ENCODE data around the gene SRGAP3. TPM values are rescaled to one million over a fixed set of nuclear protein-coding genes. Genes with fewer than 3 reads are reported as not detected.
A peak's percentile ranks its signal among the peaks of the same experiment; 100 is the strongest.

SRGAP3 gene
- total and polyA plus RNA-seq, 2 donors (not counting 1 experiment from before 2014, with no cell fraction given): 0.92 to 12.4 TPM

GRCh38 chr3:8992854-8993253 lies 256.6 kb downstream of the SRGAP3 start:
- TF ChIP-seq CTCF (conservative IDR thresholded peaks at IDR 0.05 in 1 of 2, IDR thresholded peaks at IDR 0.05 in 1 of 2; ENCODE audit: low read depth in 1 of 2, low read length in 2 of 2) (no peak), EZH2 (IDR thresholded peaks at IDR 0.05; ENCODE audit: low read length, missing control alignments) (no peak)

GRCh38 chr3:8992199-8992598 lies 257.2 kb downstream of the SRGAP3 start:
- no peak for DNase-seq (ENCODE audit: low read depth in 2 of 2)
- Histone ChIP-seq H3K27ac (ENCODE audit: insufficient read depth, low read length) (no peak overlapping the region), H3K4me3 (replicated peaks in 1 of 4; ENCODE audit: control extremely low read depth in 1 of 4, insufficient read depth in 1 of 4, low read depth in 3 of 4, low read length in 4 of 4) (no peak overlapping the region), H3K4me1 (ENCODE audit: control insufficient read depth, extremely low read depth, insufficient read depth, low read length) (no peaks in the 10 kb centered on the region), H3K79me2 (ENCODE audit: control insufficient read depth, insufficient read depth, low read length) (no peaks in the 10 kb centered on the region), H3K4me2 (ENCODE audit: extremely low read depth, insufficient read depth, low read length) (no peak overlapping the region), H2AFZ (ENCODE audit: low read length) (no peak overlapping the region), H4K20me1 (ENCODE audit: control insufficient read depth, extremely low read depth, insufficient read depth, low read length) (no peaks in the 10 kb centered on the region), H3K9ac (ENCODE audit: insufficient read depth, low read length) (no peak overlapping the region), H3K9me3 (ENCODE audit: control insufficient read depth, insufficient read depth, low read depth, low read length) (no peaks in the 10 kb centered on the region), H3K36me3 (ENCODE audit: control insufficient read depth, insufficient read depth, low read length) (no peaks in the 10 kb centered on the region), H3K27me3 (ENCODE audit: control insufficient read depth, insufficient read depth, low read length) (no peaks in the 10 kb centered on the region)
- TF ChIP-seq CTCF (conservative IDR thresholded peaks at IDR 0.05 in 1 of 2, IDR thresholded peaks at IDR 0.05 in 1 of 2; ENCODE audit: low read depth in 1 of 2, low read length in 2 of 2) (no peak), EZH2 (IDR thresholded peaks at IDR 0.05; ENCODE audit: low read length, missing control alignments) (no peak)

More at GRCh38 chr3:8992854-8993253, 256.6 kb downstream of the SRGAP3 start:
- no peaks in the 10 kb centered on the region for H3K79me2 ChIP-seq (ENCODE audit: control insufficient read depth, insufficient read depth, low read length)
- H3K27me3 ChIP-seq (ENCODE audit: control insufficient read depth, insufficient read depth, low read length): no peaks in the 10 kb centered on the region
- no peak overlapping the region for H3K4me2 ChIP-seq (ENCODE audit: extremely low read depth, insufficient read depth, low read length)
- H2AFZ ChIP-seq (ENCODE audit: low read length): no peak overlapping the region
- H3K9me3 ChIP-seq (ENCODE audit: control insufficient read depth, insufficient read depth, low read depth, low read length): no peaks in the 10 kb centered on the region
- no peaks in the 10 kb centered on the region for H3K4me1 ChIP-seq (ENCODE audit: control insufficient read depth, extremely low read depth, insufficient read depth, low read length)
- H4K20me1 ChIP-seq (ENCODE audit: control insufficient read depth, extremely low read depth, insufficient read depth, low read length): no peaks in the 10 kb centered on the region
- H3K4me3 ChIP-seq (replicated peaks in 1 of 4; ENCODE audit: control extremely low read depth in 1 of 4, insufficient read depth in 1 of 4, low read depth in 3 of 4, low read length in 4 of 4): no peak overlapping the region
- H3K27ac ChIP-seq (ENCODE audit: insufficient read depth, low read length): no peak overlapping the region
- no peaks in the 10 kb centered on the region for H3K36me3 ChIP-seq (ENCODE audit: control insufficient read depth, insufficient read depth, low read length)
- no peak for DNase-seq (ENCODE audit: low read depth in 2 of 2)
- no peak overlapping the region for H3K9ac ChIP-seq (ENCODE audit: insufficient read depth, low read length)

- Histone ChIP-seq H4K20me1 (ENCODE audit: control insufficient read depth, extremely low read depth, insufficient read depth, low read length) (no peaks in the 10 kb centered on the region), H2AFZ (ENCODE audit: low read length) (no peak overlapping the region), H3K9ac (ENCODE audit: insufficient read depth, low read length) (no peak overlapping the region), H3K4me2 (ENCODE audit: extremely low read depth, insufficient read depth, low read length) (no peak overlapping the region), H3K27ac (ENCODE audit: insufficient read depth, low read length) (no peak overlapping the region), H3K27me3 (ENCODE audit: control insufficient read depth, insufficient read depth, low read length) (no peaks in the 10 kb centered on the region), H3K79me2 (ENCODE audit: control insufficient read depth, insufficient read depth, low read length) (no peaks in the 10 kb centered on the region), H3K9me3 (ENCODE audit: control insufficient read depth, insufficient read depth, low read depth, low read length) (no peaks in the 10 kb centered on the region), H3K36me3 (ENCODE audit: control insufficient read depth, insufficient read depth, low read length) (no peaks in the 10 kb centered on the region), H3K4me1 (ENCODE audit: control insufficient read depth, extremely low read depth, insufficient read depth, low read length) (no peaks in the 10 kb centered on the region), H3K4me3 (replicated peaks in 1 of 4; ENCODE audit: control extremely low read depth in 1 of 4, insufficient read depth in 1 of 4, low read depth in 3 of 4, low read length in 4 of 4) (no peak overlapping the region)
- TF ChIP-seq EZH2 (IDR thresholded peaks at IDR 0.05; ENCODE audit: low read length, missing control alignments): no peak
- TF ChIP-seq CTCF (conservative IDR thresholded peaks at IDR 0.05 in 1 of 2, IDR thresholded peaks at IDR 0.05 in 1 of 2; ENCODE audit: low read depth in 1 of 2, low read length in 2 of 2): peak; percentile 11 to 22
- peak; percentile 41 to 85 for DNase-seq (ENCODE audit: low read depth in 2 of 2)
Observed at GRCh38 chr3:8990266-8991215, 258.9 kb downstream of the SRGAP3 start.
